HL-60 (cell line): Measurements from ENCODE around the gene TCP11L1.
"Not testable (repeated sequence)": the region's sequence is repeated elsewhere in the genome, so short reads cannot be mapped to it uniquely, and the experiment has no call there.

Source experiments
- DNase-seq, 2 experiments: peaks; one replicate each; pipeline ENCODE4 v3.0.0-alpha.2; 2010 to 2020; ENCODE audit warnings: low read depth in 1 of 2, low spot score in 1 of 2
- H3K27ac ChIP-seq: fragments of 250-450 bp; sonication (Bioruptor Pico); replicated peaks from 2 replicates; pipeline ENCODE4 v1.5.1; 2020; ENCODE audit warnings: mild to moderate bottlenecking, moderate library complexity
- H3K27me3 ChIP-seq: fragments of 250-450 bp; sonication (Bioruptor Pico); 2 replicates; pipeline ENCODE4 v1.5.1; 2021; ENCODE audit warnings: mild to moderate bottlenecking, moderate library complexity; ENCODE audit not compliant: insufficient read depth, poor library complexity, severe bottlenecking
- H3K4me3 ChIP-seq: replicated peaks from 2 replicates; pipeline ENCODE4 v1.5.1; 2011; ENCODE audit warnings: mild to moderate bottlenecking, control low read depth, low read length; ENCODE audit not compliant: insufficient read depth
- CTCF ChIP-seq: IDR thresholded peaks from one replicate; pipeline ENCODE4 v1.5.1; 2011; ENCODE audit warnings: low read length, control low read depth, inconsistent platforms; ENCODE audit not compliant: insufficient read depth
- GABPA ChIP-seq: IDR thresholded peaks from 2 replicates; pipeline ENCODE4 v1.6.1; 2012; ENCODE audit warnings: low read depth
- POLR2AphosphoS5 ChIP-seq: IDR thresholded peaks from 2 replicates; pipeline ENCODE4 v1.6.1; 2012; ENCODE audit warnings: low read depth
- REST ChIP-seq: IDR thresholded peaks from 2 replicates; pipeline ENCODE4 v1.6.1; 2012; ENCODE audit warnings: low read depth; ENCODE audit not compliant: insufficient replicate concordance
- SPI1 ChIP-seq: IDR thresholded peaks from 2 replicates; pipeline ENCODE4 v1.6.1; 2012; ENCODE audit warnings: low read depth, mild to moderate bottlenecking, borderline replicate concordance

Gene TCP11L1

GRCh38 chr11:33109294-33109895 lies 70.0 kb downstream of the TCP11L1 start:
- Histone ChIP-seq H3K27ac (no peak overlapping the region), H3K4me3 (no peak overlapping the region), H3K27me3 (no peaks in the 10 kb centered on the region)
- TF ChIP-seq SPI1 (no peak), REST (no peak), POLR2AphosphoS5 (no peak)
- no peak for DNase-seq

GRCh38 chr11:33110083-33110482 lies 70.7 kb downstream of the TCP11L1 start:
- H3K4me3 ChIP-seq, result no peak overlapping the region
- TF ChIP-seq POLR2AphosphoS5, result no peak
- TF ChIP-seq CTCF, result no peak
- TF ChIP-seq REST, result no peak
- TF ChIP-seq GABPA, result no peak
- no peak for TF ChIP-seq SPI1
- DNase-seq, result no peak

GRCh38 chr11:33116535-33116934 lies 77.2 kb downstream of the TCP11L1 start:
- no peak for DNase-seq
- no peak for TF ChIP-seq REST
- no peak for TF ChIP-seq POLR2AphosphoS5
- no peak for TF ChIP-seq SPI1
- no peak for TF ChIP-seq CTCF
- TF ChIP-seq GABPA, result no peak
- H3K27ac ChIP-seq, result no peak overlapping the region

More at GRCh38 chr11:33110083-33110482, 70.7 kb downstream of the TCP11L1 start:
- H3K27ac ChIP-seq, result no peak overlapping the region
- no peaks in the 10 kb centered on the region for H3K27me3 ChIP-seq

GRCh38 chr11:33122696-33123095 lies 83.3 kb downstream of the TCP11L1 start:
- H3K27ac ChIP-seq, H3K27me3 ChIP-seq, H3K4me3 ChIP-seq, DNase-seq: not testable (repeated sequence)

More at GRCh38 chr11:33116535-33116934, 77.2 kb downstream of the TCP11L1 start:
- H3K4me3 ChIP-seq, result no peak overlapping the region
- no peaks in the 10 kb centered on the region for H3K27me3 ChIP-seq
